Measurements from ENCODE around the gene PLPPR5. TPM values are rescaled to one million over a fixed set of nuclear protein-coding genes. Genes with fewer than 3 reads are reported as not detected.

PLPPR5 gene
- polyA plus RNA-seq, 2 of the 4 experiments (the other 2 are of a cell fraction): not detected

- no peak for DNase-seq (ENCODE audit: low read depth in 1 of 2, low spot score in 1 of 2)
- no peaks in the 10 kb centered on the region for H3K9me3 ChIP-seq
- ChIA-PET POLR2A (no interaction called here), CTCF (no interaction called here)
- H3K4me1 ChIP-seq: no peaks in the 10 kb centered on the region
- no peak for FAIRE-seq
- H3K27ac ChIP-seq: no peak overlapping the region
- TF ChIP-seq BHLHE40 (IDR thresholded peaks at IDR 0.05; ENCODE audit: low read depth, low read length) (no peak), ATOH8 (CRISPR knock-in tag; IDR thresholded peaks at IDR 0.05; ENCODE audit: low read depth) (no peak), MAZ (IDR thresholded peaks at IDR 0.05; ENCODE audit: borderline replicate concordance, low read depth, low read length) (no peak), CBX2 (IDR thresholded peaks at IDR 0.05; ENCODE audit: borderline replicate concordance, low read depth) (no peak), CTCF (IDR thresholded peaks at IDR 0.05) (no peak), RNF2 (IDR thresholded peaks at IDR 0.05; ENCODE audit: borderline replicate concordance, low read depth) (no peak), MAFK (IDR thresholded peaks at IDR 0.05; ENCODE audit: partially characterized antibody) (no peak), EP300 (IDR thresholded peaks at IDR 0.05) (no peak)
- no peak overlapping the region for H3K4me3 ChIP-seq
- 21% methylated on average over 2 of the region's 2 CpGs for WGBS (ENCODE audit: missing lambda C conversion rate)
- no peak overlapping the region for H3K4me2 ChIP-seq
- ATAC-seq: no peak
Observed at GRCh38 chr1:98910827-98911226, 93.8 kb downstream of the PLPPR5 start.

GRCh38 chr1:98908980-98909379 lies 95.7 kb downstream of the PLPPR5 start:
- ChIA-PET CTCF (no interaction called here), POLR2A (no interaction called here)
- FAIRE-seq (no peak), DNase-seq (ENCODE audit: low read depth in 1 of 2, low spot score in 1 of 2) (no peak), ATAC-seq (no peak)
- no peak overlapping the region for H3K4me2 ChIP-seq
- no peaks in the 10 kb centered on the region for H3K9me3 ChIP-seq
- no peaks in the 10 kb centered on the region for H3K4me1 ChIP-seq
- H3K4me3 ChIP-seq: no peak overlapping the region
- 33% methylated on average over 1 of the region's 1 CpG for WGBS (ENCODE audit: missing lambda C conversion rate)
- H3K27ac ChIP-seq: no peak overlapping the region
- TF ChIP-seq EHF (CRISPR knock-in tag; IDR thresholded peaks at IDR 0.05) (no peak), PBX3 (IDR thresholded peaks at IDR 0.05) (no peak), MAFK (IDR thresholded peaks at IDR 0.05; ENCODE audit: partially characterized antibody) (no peak), NR3C1 (IDR thresholded peaks at IDR 0.05) (no peak), MYC (IDR thresholded peaks at IDR 0.05; ENCODE audit: borderline replicate concordance, low read length) (no peak), POLR2AphosphoS2 (conservative IDR thresholded peaks at IDR 0.05; ENCODE audit: low read length) (no peak), ZC3H11A (IDR thresholded peaks at IDR 0.05) (no peak), HMGXB4 (CRISPR knock-in tag; IDR thresholded peaks at IDR 0.05; ENCODE audit: borderline replicate concordance) (no peak), CTCF (IDR thresholded peaks at IDR 0.05) (no peak), GATA3 (IDR thresholded peaks at IDR 0.05; ENCODE audit: borderline replicate concordance) (no peak), CEBPB (IDR thresholded peaks at IDR 0.05) (no peak), E2F6 (IDR thresholded peaks at IDR 0.05; ENCODE audit: borderline replicate concordance, low read depth) (no peak), REST (IDR thresholded peaks at IDR 0.05) (no peak), BHLHE40 (IDR thresholded peaks at IDR 0.05; ENCODE audit: low read depth, low read length) (no peak), TP53 (CRISPR knock-in tag; IDR thresholded peaks at IDR 0.05) (no peak), RAD21 (conservative IDR thresholded peaks at IDR 0.05 in 1 of 2, IDR thresholded peaks at IDR 0.05 in 1 of 2) (no peak), HOXB5 (CRISPR knock-in tag; IDR thresholded peaks at IDR 0.05) (no peak), BCL3 (IDR thresholded peaks at IDR 0.05) (no peak)

All from A549 (cell line).